Fibroblast of skin of right quadriceps (primary cell): ENCODE measurements around the gene CD40LG.
A peak's percentile ranks its signal among the peaks of the same experiment; 100 is the strongest.

Experiments used
- DNase-seq: peaks from one replicate; pipeline ENCODE4 v3.0.0-alpha.2; 2013

Gene CD40LG

GRCh38 chrX:136647677-136648360 is at the start of gene CD40LG:
Gene CD40LG (plus strand): TSS chrX:136648158. CDS start chrX:136648249, 91 bp downstream.
- DNase-seq, result no peak

- DNase-seq, result no peak
These were observed 49.3 kb upstream of the CD40LG start for GRCh38 chrX:136598631-136599030.

- DNase-seq, result no peak
These were observed 47.9 kb upstream of the CD40LG start for GRCh38 chrX:136600059-136600458.

- DNase-seq, result no peak
These were observed 40.7 kb upstream of the CD40LG start for GRCh38 chrX:136607236-136607635.

- no peak for DNase-seq
These were observed 39.5 kb upstream of the CD40LG start for GRCh38 chrX:136608295-136608933.

GRCh38 chrX:136616987-136617685 is 30.8 kb upstream of the CD40LG start:
- no peak for DNase-seq

- no peak for DNase-seq
These were observed 28.0 kb upstream of the CD40LG start for GRCh38 chrX:136619899-136620505.

- no peak for DNase-seq
These were observed 27.2 kb upstream of the CD40LG start for GRCh38 chrX:136620780-136621179.

GRCh38 chrX:136622568-136622967 is 25.4 kb upstream of the CD40LG start:
- DNase-seq, result no peak

GRCh38 chrX:136623396-136623795 is 24.6 kb upstream of the CD40LG start:
- DNase-seq, result no peak

- no peak for DNase-seq
These were observed 22.7 kb upstream of the CD40LG start for GRCh38 chrX:136625246-136625645.

GRCh38 chrX:136626237-136626636 is 21.7 kb upstream of the CD40LG start:
- DNase-seq, result no peak

GRCh38 chrX:136626891-136627290 is 21.1 kb upstream of the CD40LG start:
- DNase-seq, result no peak

- no peak for DNase-seq
These were observed 20.5 kb upstream of the CD40LG start for GRCh38 chrX:136627409-136627808.

- DNase-seq, result no peak
These were observed 18.7 kb upstream of the CD40LG start for GRCh38 chrX:136629084-136629750.

- DNase-seq, result no peak
These were observed 17.1 kb upstream of the CD40LG start for GRCh38 chrX:136630881-136631280.

- DNase-seq, result no peak
These were observed 12.7 kb upstream of the CD40LG start for GRCh38 chrX:136635235-136635634.

GRCh38 chrX:136636121-136636520 is 11.8 kb upstream of the CD40LG start:
- no peak for DNase-seq

- peak; percentile 23 for DNase-seq
These were observed 8.3 kb upstream of the CD40LG start for GRCh38 chrX:136639506-136640176.

GRCh38 chrX:136643243-136643642 is 4.7 kb upstream of the CD40LG start:
- no peak for DNase-seq

- DNase-seq, result no peak
These were observed 1.2 kb upstream of the CD40LG start for GRCh38 chrX:136646602-136647239.

- no peak for DNase-seq
These were observed 2.9 kb downstream of the CD40LG start for GRCh38 chrX:136650811-136651210.
